Effector CD4-positive, alpha-beta T cell (primary cell): ENCODE measurements around the gene CDKN1C.

Experiments
- DNase-seq: peaks from one replicate; pipeline ENCODE4 v3.0.0-alpha.2; 2020

Gene CDKN1C

GRCh38 chr11:2867142-2867541 is 18.4 kb downstream of the CDKN1C start:
- DNase-seq, result no peak

- DNase-seq, result no peak
Observed at GRCh38 chr11:2865922-2866577, 19.5 kb downstream of the CDKN1C start.

GRCh38 chr11:2864901-2865300 is 20.7 kb downstream of the CDKN1C start:
- DNase-seq, result no peak

GRCh38 chr11:2863276-2863618 is 22.3 kb downstream of the CDKN1C start:
- no peak for DNase-seq

- DNase-seq, result no peak
Observed at GRCh38 chr11:2862395-2863275, 22.9 kb downstream of the CDKN1C start.

- DNase-seq, result no peak
Observed at GRCh38 chr11:2860636-2861035, 24.9 kb downstream of the CDKN1C start.

GRCh38 chr11:2859699-2860037 is 25.9 kb downstream of the CDKN1C start:
- DNase-seq, result no peak

- DNase-seq, result no peak
Observed at GRCh38 chr11:2858995-2859698, 26.4 kb downstream of the CDKN1C start.

GRCh38 chr11:2857918-2858317 is 27.7 kb downstream of the CDKN1C start:
- no peak for DNase-seq

GRCh38 chr11:2857276-2857675 is 28.3 kb downstream of the CDKN1C start:
- DNase-seq, result no peak

- DNase-seq, result no peak
Observed at GRCh38 chr11:2855162-2855561, 30.4 kb downstream of the CDKN1C start.

- no peak for DNase-seq
Observed at GRCh38 chr11:2853997-2854560, 31.5 kb downstream of the CDKN1C start.

GRCh38 chr11:2853401-2853800 is 32.2 kb downstream of the CDKN1C start:
- no peak for DNase-seq

- no peak for DNase-seq
Observed at GRCh38 chr11:2849994-2850770, 35.4 kb downstream of the CDKN1C start.

GRCh38 chr11:2848497-2848896 is 37.1 kb downstream of the CDKN1C start:
- DNase-seq, result no peak

- no peak for DNase-seq
Observed at GRCh38 chr11:2847561-2847960, 38.0 kb downstream of the CDKN1C start.

GRCh38 chr11:2846470-2846869 is 39.1 kb downstream of the CDKN1C start:
- no peak for DNase-seq

- no peak for DNase-seq
Observed at GRCh38 chr11:2846056-2846455, 39.5 kb downstream of the CDKN1C start.

- no peak for DNase-seq
Observed at GRCh38 chr11:2844996-2845395, 40.6 kb downstream of the CDKN1C start.

- DNase-seq, result no peak
Observed at GRCh38 chr11:2844116-2844842, 41.3 kb downstream of the CDKN1C start.

GRCh38 chr11:2843551-2843950 is 42.0 kb downstream of the CDKN1C start:
- DNase-seq, result no peak

GRCh38 chr11:2842876-2843275 is 42.7 kb downstream of the CDKN1C start:
- no peak for DNase-seq
